AG04450 (cell line): ENCODE results near the gene BCO2. TPM values are rescaled to one million over a fixed set of nuclear protein-coding genes. Genes with fewer than 3 reads are reported as not detected.

Experiments
- CTCF ChIA-PET: fragments of 300-600, 350-600 bp; formaldehyde crosslinking; extraction: SDS; loops from one replicate; lab custom pipeline; 2022; ENCODE audit warnings: antibody characterized with exemption, inconsistent platforms; lab: Charles Lee
- POLR2A ChIA-PET: fragments of 350-600 bp; formaldehyde crosslinking; extraction: SDS; loops from one replicate; lab custom pipeline; 2021; ENCODE audit warnings: antibody characterized with exemption, inconsistent platforms; lab: Yijun Ruan, JAX
- DNase-seq: peaks from one replicate; pipeline ENCODE4 v3.0.0-alpha.2; 2011; ENCODE audit warnings: low read depth, low spot score
- H3K27ac ChIP-seq: one replicate; pipeline ENCODE4 v1.5.1; 2012; ENCODE audit warnings: low read depth, low read length, control low read depth
- H3K27me3 ChIP-seq: one replicate; pipeline ENCODE4 v1.6.0; 2012; ENCODE audit warnings: low read length; ENCODE audit not compliant: control insufficient read depth, insufficient read depth
- H3K4me3 ChIP-seq: 2 replicates; pipeline ENCODE4 v1.5.1; 2011; ENCODE audit warnings: mild to moderate bottlenecking, low read depth, low read length, control low read depth
- H3K9me3 ChIP-seq: 2 replicates; pipeline ENCODE4 v1.5.1; 2012; ENCODE audit warnings: low read length; ENCODE audit not compliant: control insufficient read depth, insufficient read depth
- polyA plus RNA-seq: library from polyadenylated mRNA; depleted of rRNA; stranded (reverse); fragments of >200 nt; gene quantifications from 2 replicates; pipeline ENCODE4 v1.2.3, GENCODE V29; 2011
- TF ChIP-seq, protein P1 (sequence below): IDR thresholded peaks from 2 replicates; pipeline ENCODE4 v1.5.1; 2011; ENCODE audit warnings: low read depth, low read length, control low read depth, inconsistent platforms

Gene BCO2
- polyA plus RNA-seq, 1 experiment, result 1.3 TPM

DNA sequence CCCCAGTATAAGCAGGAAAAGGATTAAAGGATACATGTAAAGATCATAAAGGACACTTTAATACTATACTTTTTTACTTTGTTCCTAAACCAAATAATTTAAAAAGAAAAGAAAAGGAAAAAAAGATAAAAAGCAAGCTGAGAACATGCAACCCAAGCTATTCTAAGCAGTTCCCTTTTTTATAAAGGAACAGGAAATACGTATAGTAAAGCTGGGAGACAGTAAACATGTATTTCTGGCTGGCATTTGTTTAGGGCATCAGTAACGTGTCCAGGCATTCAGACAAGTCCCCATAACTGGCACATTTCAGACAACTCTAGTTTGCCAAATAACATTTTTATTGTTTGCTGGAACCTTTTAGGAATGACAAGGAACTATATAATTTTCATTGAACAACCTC, 24.9 kb downstream of the BCO2 start:
- POLR2A ChIA-PET, result no interaction called here
- no peaks in the 10 kb centered on the region for H3K9me3 ChIP-seq
- CTCF ChIA-PET, result interaction anchor here (0.6 to 1.1 kb wide), 2 partner anchors 81 to 87 kb away, joined by 4 to 6 read pairs; no protein-coding TSS in a partner anchor

DNA sequence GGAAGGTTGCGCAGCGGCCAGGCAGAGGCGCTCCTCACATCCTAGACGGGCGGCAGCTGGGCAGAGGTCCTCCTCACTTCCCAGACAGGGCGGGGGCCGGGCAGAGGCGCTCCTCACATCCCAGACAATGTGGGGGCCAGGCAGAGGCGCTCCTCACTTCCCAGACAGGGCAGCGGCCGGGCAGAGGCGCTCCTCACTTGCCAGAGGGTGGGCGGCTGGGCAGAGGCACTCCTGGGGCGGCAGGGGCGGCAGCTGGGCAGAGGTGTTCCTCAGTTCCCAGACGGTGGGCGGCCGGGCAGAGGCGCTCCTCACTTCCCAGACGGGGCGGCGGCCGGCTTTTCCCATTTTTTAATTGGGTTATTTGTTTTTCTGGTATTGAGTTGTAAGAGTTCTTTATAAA, 30.8 kb downstream of the BCO2 start:
- DNase-seq, result no peak
- Histone ChIP-seq H3K27me3 (no peaks in the 10 kb centered on the region), H3K27ac (no peak overlapping the region), H3K9me3 (peaks cover 4% of the 10 kb centered on the region; the same call in 1 of the 2 replicates), H3K4me3 (no peak overlapping the region)
- TF ChIP-seq, protein P1, sequence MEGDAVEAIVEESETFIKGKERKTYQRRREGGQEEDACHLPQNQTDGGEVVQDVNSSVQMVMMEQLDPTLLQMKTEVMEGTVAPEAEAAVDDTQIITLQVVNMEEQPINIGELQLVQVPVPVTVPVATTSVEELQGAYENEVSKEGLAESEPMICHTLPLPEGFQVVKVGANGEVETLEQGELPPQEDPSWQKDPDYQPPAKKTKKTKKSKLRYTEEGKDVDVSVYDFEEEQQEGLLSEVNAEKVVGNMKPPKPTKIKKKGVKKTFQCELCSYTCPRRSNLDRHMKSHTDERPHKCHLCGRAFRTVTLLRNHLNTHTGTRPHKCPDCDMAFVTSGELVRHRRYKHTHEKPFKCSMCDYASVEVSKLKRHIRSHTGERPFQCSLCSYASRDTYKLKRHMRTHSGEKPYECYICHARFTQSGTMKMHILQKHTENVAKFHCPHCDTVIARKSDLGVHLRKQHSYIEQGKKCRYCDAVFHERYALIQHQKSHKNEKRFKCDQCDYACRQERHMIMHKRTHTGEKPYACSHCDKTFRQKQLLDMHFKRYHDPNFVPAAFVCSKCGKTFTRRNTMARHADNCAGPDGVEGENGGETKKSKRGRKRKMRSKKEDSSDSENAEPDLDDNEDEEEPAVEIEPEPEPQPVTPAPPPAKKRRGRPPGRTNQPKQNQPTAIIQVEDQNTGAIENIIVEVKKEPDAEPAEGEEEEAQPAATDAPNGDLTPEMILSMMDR, result no peak
- CTCF ChIA-PET, result interaction anchor here (1.0 to 2.1 kb wide), 2 partner anchors 13 to 74 kb away, joined by 4 to 12 read pairs; no protein-coding TSS in a partner anchor
- POLR2A ChIA-PET, result no interaction called here

More for the DNA sequence above, 24.9 kb downstream of the BCO2 start:
- H3K4me3 ChIP-seq, result no peak overlapping the region
- TF ChIP-seq, protein P1, result no peak
- H3K27ac ChIP-seq, result no peak overlapping the region
- no peak for DNase-seq
- H3K27me3 ChIP-seq, result no peaks in the 10 kb centered on the region

DNA sequence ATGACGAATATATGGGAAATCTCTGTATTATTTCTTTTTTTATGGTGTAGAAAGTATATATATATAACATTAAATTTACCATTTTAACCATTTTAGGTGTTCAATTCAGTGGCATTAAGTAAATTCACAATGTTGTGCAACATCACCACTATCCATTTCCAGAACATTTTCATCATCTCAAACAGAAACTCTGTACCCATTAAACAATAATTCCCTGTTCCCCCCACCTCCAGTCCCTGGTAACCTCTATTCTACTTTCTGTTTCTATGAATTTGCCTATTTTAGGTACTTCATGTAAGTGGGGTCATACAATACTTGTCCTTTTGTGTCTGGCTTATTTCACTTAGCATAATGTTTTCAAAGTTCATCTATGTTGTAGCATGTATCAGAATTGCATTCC, 35.6 kb downstream of the BCO2 start:
- TF ChIP-seq, protein P1, result no peak
- H3K4me3 ChIP-seq, result no peak overlapping the region
- no peak for DNase-seq
- H3K9me3 ChIP-seq, result peaks cover 4% of the 10 kb centered on the region; the same call in 1 of the 2 replicates
- CTCF ChIA-PET, result no interaction called here
- POLR2A ChIA-PET, result no interaction called here
- no peak overlapping the region for H3K27ac ChIP-seq
- no peaks in the 10 kb centered on the region for H3K27me3 ChIP-seq

DNA sequence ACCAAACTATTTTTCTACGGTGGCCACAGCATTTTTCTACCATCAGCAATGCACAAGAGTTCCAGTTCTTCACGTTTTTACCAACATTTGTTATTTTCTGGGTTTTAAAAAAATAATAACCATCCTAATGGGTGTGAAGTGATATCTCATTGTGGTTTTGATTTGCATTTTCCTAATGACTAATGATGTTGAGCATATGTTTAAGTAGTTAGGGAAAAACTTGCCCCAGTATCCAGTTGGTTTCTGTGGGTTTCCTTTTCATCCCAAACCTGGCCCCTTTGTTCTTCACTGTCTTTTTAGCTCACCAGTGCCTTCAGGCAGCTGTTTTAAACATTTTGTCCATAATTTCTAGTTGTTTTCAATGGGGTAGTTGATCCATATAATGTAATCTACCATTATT, 36.2 kb downstream of the BCO2 start:
- H3K27ac ChIP-seq, result no peak overlapping the region
- TF ChIP-seq, protein P1, result no peak
- CTCF ChIA-PET, result interaction anchor here (1.2 to 1.6 kb wide), 2 partner anchors 68 to 99 kb away, joined by 3 to 12 read pairs; no protein-coding TSS in a partner anchor
- H3K9me3 ChIP-seq, result no peaks in the 10 kb centered on the region
- POLR2A ChIA-PET, result no interaction called here
- no peak for DNase-seq
- H3K4me3 ChIP-seq, result no peak overlapping the region
- H3K27me3 ChIP-seq, result no peaks in the 10 kb centered on the region

DNA sequence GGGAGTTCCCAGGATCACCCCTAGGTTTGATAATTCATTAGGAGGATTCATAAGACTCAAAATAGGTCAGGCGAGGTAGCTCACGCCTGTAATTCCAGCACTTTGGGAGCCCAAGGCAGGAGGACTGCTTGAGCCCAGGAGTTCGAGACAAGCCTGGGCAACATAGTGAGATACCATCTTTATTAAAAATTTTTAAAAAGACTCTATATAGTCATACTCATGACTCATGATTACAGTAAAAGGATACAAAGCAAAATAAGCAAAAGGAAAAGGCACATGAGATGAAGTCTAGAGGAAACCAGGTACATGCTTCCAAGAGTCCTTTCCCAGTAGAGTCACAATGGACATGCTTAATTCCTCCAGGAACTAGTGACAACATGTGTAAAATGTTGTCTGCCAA, 37.0 kb downstream of the BCO2 start:
- TF ChIP-seq, protein P1, result no peak
- Histone ChIP-seq H3K9me3 (no peaks in the 10 kb centered on the region), H3K27me3 (no peaks in the 10 kb centered on the region), H3K4me3 (no peak overlapping the region), H3K27ac (no peak overlapping the region)
- no peak for DNase-seq
- CTCF ChIA-PET, result interaction anchor here (0.5 to 1.6 kb wide), 4 partner anchors 20 to 99 kb away, joined by 3 to 12 read pairs (median 6); no protein-coding TSS in a partner anchor
- POLR2A ChIA-PET, result no interaction called here
